GM19238 (cell line): ENCODE measurements around the gene RCCD1.
"Not testable (repeated sequence)": the region's sequence is repeated elsewhere in the genome, so short reads cannot be mapped to it uniquely, and the experiment has no call there.

Experiments used
- DNase-seq: peaks from one replicate; pipeline ENCODE4 v3.0.0; 2011; ENCODE audit warnings: low spot score; ENCODE audit not compliant: insufficient read length

RCCD1 gene

DNA sequence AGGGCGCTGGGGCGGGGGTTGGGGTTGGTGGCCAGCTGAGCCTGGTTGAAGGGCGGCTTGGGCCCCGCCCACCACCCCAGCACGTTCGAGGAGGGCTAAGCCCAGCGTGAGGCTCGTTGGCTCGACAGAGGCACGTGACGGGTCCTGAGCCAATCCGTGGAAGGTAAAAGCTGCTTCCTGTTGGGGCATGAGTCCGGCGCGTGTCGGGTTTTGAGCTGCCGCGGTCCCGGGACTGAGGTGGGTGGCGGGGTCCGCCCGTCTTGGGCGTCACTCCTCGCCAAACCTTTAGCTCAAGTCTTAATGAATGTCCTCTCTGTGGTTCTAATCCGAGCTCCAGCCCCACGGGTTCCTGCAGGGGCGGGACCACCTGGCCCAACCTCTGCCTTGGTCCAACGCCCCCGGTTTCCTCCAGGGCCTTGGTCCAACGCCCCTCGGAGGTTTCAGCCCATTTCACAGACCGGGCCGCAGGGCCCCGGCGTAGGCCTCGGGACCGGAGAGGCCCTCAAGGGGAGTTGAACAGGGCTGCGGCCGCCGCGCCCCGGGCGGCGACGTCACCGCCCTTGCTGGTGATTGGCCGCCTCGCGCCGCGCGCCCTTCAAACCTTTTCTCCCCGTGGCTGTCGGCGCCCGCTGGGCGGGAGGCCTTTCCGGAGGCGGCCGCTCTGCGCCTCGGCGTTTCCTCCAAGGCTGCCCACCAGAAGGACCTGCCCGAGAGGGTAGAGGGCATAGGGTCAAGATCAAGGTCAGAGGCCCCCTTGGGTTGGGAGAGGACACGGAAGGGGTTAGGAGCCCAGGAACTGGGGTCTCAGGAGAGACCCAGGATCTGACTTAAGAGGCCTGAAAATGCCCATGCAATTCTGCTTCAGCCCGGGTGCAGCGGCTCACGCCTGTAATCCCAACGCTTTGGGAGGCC is at the start of gene RCCD1:
RCCD1 (plus strand) TSS at position 173 of the 912 bp plus-strand sequence. CDS start 1,851 bp downstream, outside the sequence.
- DNase-seq: peak; percentile 99

DNA sequence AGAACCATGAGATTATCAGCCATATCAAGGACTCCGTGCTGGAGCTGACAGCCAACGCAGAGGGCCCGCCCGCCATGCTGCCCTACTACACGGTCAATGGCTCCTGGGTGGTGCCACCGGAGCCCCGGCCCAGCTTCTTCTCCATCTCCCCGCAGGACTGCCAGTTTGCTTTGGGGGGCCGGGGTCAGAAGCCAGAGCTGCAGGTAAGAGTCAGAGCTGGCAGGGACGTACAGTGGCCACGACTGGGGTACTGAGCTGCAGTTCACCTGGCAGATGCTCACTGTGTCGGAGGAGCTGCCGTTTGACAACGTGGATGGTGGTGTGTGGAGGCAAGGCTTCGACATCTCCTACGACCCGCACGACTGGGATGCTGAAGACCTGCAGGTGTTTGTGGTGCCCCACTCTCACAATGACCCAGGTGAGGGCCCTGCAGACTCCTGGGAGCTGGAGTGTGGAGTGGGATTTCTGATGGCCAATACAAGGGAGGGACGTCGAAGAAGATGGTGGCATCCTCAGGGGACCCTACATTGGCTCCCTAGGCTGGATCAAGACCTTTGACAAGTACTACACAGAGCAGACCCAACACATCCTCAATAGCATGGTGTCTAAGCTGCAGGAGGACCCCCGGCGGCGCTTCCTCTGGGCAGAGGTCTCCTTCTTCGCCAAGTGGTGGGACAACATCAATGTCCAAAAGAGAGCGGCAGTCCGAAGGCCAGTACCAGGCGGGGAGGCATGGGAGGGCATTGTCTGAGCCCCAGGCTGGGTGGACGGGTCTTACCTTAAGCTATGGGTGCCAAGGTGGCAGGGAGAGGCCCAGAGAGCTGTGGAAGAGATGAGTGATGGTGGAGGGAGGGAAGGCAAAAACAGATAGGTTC is 49.1 kb upstream of the RCCD1 start:
- no peak for DNase-seq

- DNase-seq: no peak
Measured at GRCh38 chr15:90906181-90906849, 48.4 kb upstream of the RCCD1 start.

DNA sequence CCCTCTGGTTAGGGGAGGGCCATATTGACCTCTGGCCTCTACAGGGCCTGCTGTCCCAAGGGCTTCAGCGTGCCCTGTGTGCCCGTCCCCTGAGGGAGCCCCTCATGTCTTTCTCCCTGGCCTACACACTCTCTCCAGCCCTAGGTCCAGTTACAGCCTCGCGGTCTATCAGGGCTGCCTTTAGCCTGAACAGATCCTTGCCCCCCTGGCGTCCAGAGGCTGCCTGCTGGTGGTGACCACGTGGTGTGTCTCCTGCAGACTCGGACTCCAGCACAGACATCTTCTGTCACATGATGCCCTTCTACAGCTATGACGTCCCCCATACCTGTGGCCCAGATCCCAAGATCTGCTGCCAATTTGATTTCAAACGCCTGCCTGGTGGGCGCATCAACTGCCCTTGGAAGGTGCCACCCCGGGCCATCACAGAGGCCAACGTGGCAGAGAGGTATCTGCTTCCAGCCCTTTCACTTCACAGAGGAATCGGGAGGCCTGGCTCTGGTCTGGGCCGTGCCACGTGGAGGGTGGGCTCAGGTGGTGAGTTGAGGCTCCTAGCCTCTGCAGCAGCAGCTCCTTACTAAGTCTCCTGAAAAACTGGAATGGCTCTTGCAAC is 47.5 kb upstream of the RCCD1 start:
- DNase-seq: no peak

DNA sequence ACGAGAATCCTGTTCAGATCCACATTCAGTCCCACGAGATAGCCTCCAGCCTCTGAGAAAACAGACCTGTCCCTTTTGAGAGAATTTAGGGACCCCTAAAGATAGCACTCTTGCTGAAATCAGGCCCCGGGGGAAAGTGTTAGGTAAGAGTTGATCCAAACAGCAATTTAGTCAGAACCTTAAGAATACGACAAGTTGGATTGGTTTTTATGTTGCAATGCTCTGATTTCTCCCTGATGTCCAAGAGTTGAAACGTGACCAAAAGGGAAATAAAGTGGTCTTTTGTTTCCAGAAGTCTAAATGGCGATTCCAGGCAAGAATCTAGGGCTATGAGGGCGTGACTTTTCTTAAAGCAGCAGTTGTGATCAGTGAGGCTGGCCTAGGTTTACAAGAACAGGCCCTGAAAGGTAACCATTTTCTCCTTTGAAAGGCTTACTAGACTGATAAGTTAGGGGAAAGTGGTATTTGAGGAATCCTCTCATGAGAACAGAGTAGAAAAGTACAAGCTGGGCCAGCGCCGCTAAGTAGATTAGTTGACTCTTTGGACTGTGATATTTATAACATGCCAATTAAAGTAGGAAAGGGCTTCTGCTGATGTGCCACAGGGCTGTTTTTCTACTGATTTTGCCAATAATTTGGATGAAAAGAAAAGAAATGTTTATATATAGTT is 46.7 kb upstream of the RCCD1 start:
- no peak for DNase-seq

- DNase-seq: not testable (repeated sequence)
Measured at GRCh38 chr15:90909449-90909848, 45.2 kb upstream of the RCCD1 start.

- no peak for DNase-seq
Measured at GRCh38 chr15:90909976-90910375, 44.7 kb upstream of the RCCD1 start.

GRCh38 chr15:90910441-90911301 is 44.0 kb upstream of the RCCD1 start:
- DNase-seq: no peak

DNA sequence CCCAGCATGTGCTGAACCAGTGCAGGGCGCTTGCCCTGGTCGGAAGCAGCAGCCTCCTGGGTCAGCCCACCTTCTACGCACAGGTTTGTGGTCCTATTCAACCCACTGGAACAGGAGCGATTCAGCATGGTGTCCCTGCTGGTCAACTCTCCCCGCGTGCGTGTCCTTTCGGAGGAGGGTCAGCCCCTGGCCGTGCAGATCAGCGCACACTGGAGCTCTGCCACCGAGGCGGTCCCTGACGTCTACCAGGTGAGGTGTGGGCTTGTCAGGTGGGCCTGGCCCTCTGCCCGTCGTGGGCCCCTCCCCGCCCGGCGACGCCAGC is 43.4 kb upstream of the RCCD1 start:
- DNase-seq: no peak

GRCh38 chr15:90911906-90912769 is 42.5 kb upstream of the RCCD1 start:
- DNase-seq: no peak

DNA sequence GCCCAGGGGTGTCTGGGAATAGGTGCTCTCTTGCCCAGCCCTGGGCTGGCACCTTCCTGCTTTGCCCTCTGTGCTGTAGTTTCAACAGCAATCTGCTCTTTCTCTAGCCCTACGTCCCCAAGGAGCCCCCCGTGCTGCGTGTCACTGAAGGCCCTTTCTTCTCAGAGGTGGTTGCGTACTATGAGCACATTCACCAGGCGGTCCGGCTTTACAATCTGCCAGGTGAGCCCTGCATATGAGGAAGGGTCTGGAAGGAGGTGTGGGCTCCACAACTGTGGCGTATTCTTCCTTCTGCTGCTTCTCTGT is 42.0 kb upstream of the RCCD1 start:
- no peak for DNase-seq

- DNase-seq: no peak
Measured at GRCh38 chr15:90913398-90913944, 41.2 kb upstream of the RCCD1 start.

- DNase-seq: no peak
Measured at GRCh38 chr15:90914305-90915080, 40.2 kb upstream of the RCCD1 start.

DNA sequence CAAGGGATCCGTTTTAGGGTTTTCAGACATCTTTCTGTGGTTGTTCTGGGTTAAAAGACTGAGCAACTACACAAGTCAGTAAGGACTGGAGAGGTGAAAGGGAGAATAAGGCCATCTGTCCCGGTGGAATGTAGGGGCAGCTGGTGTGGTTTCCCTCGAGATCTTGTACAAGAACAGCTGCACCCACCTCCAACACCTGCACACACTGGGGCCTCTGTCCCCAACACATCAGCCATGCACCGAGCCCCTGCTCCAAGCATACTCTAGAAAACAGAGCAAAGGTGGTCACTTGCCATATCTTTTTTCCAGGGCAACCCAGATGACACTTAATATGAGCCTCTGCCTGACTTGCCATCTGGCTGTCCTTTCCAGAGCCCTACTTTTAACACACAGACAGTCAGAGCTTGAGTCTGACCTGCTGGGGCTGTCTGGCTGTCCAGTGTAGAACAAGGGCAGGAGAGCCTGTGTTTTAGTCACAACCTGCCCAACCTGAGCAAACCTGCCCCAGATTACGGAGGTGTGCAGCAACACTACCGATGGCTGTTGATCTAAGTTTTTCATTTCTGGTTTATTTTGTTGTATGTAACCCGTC is 39.4 kb upstream of the RCCD1 start:
- no peak for DNase-seq

DNA sequence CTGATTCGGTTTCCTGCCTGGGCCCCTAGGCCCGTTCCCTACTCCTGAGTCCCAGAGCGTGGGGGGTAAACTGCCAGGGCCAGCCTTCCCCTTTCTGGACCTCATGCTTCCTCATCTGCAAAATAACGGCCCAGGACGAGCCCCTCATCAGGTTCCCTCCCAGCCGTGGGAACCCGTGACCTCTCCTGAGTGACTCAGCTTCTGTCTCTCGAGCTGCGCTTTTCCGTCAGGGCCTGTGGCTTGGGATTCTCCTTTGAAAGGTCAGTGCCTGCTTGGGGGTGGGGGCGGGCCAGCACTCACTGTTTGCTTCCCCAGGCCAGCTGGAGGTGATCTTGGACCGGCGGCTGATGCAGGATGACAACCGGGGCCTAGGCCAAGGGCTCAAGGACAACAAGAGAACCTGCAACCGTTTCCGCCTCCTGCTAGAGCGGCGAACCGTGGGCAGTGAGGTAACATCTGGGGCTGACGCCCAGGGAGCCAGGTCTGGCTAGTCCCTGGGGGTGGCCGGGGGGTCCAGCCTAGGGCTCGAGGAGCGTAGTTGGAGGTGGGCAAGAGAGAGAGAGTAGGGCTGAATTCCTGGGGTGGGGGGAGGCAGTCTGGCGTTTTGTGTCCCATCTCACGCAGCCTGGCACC is 38.8 kb upstream of the RCCD1 start:
- DNase-seq: no peak

GRCh38 chr15:90916461-90916860 is 38.2 kb upstream of the RCCD1 start:
- DNase-seq: no peak

- DNase-seq: no peak
Measured at GRCh38 chr15:90917569-90917968, 37.1 kb upstream of the RCCD1 start.
